K562 treated with DMSO at 1 percent for 48 hours (cell line): ENCODE measurements around the gene PIGQ. TPM values are rescaled to one million over a fixed set of nuclear protein-coding genes. Genes with fewer than 3 reads are reported as not detected.

ENCODE experiments used
- total RNA-seq: library from RNA; unstranded; fragments of 300-600 nt; gene quantifications from 2 replicates; pipeline ENCODE4 v1.2.3, GENCODE V29; 2022; ENCODE audit warnings: low replicate concordance; ENCODE audit errors: extremely low read depth

PIGQ gene
- total RNA-seq, result 359 TPM in 1 of 2 replicates, not detected in the other

GRCh38 chr16:569445-570254 lies at the start of gene PIGQ:
Gene PIGQ, plus strand, starts transcription at chr16:569968. Its CDS starts 4,107 bp downstream, at chr16:574075.

GRCh38 chr16:527015-527903 lies 42.5 kb upstream of the PIGQ start, which contains the start of gene CAPN15:
Gene CAPN15, plus strand, starts transcription at chr16:527712. Its CDS starts 19,127 bp downstream, at chr16:546839.

GRCh38 chr16:560204-560700 lies 9.5 kb upstream of the PIGQ start, which contains the start of gene PRR35:
Gene PRR35, plus strand, starts transcription at chr16:560394. Its CDS starts 2,901 bp downstream, at chr16:563295.

GRCh38 chr16:566475-567372 lies 3.0 kb upstream of the PIGQ start, which contains the start of gene NHLRC4:
Gene NHLRC4, plus strand, starts transcription at chr16:567005. Its CDS starts 1,043 bp downstream, at chr16:568048.

GRCh38 chr16:589658-590187 lies 20.0 kb downstream of the PIGQ start, which contains the start of gene RAB40C:
Gene RAB40C, plus strand, starts transcription at chr16:590066. Its CDS starts 226 bp downstream, at chr16:590292.

GRCh38 chr16:630815-631405 lies 61.1 kb downstream of the PIGQ start, which contains the start of gene WFIKKN1:
Gene WFIKKN1, plus strand, starts transcription at chr16:630985. Its CDS starts 269 bp downstream, at chr16:631254.

Other genes starting within 250 kb of the PIGQ start
- not detected in 2 replicates for gene AXIN1, start 217.2 kb upstream of the PIGQ start, total RNA-seq
- gene MRPL28, start 199.4 kb upstream of the PIGQ start, total RNA-seq, result not detected in 2 replicates
- not detected in 2 replicates for gene PGAP6, start 188.0 kb upstream of the PIGQ start, total RNA-seq
- gene NME4, start 172.8 kb upstream of the PIGQ start, total RNA-seq, result not detected in 2 replicates
- gene DECR2, start 168.1 kb upstream of the PIGQ start, total RNA-seq, result not detected in 2 replicates
- not detected in 2 replicates for gene RAB11FIP3, start 144.3 kb upstream of the PIGQ start, total RNA-seq
- not detected in 2 replicates for gene CAPN15, start 42.3 kb upstream of the PIGQ start, total RNA-seq
- not detected in 2 replicates for gene PRR35, start 9.6 kb upstream of the PIGQ start, total RNA-seq
- gene NHLRC4, start 3.0 kb upstream of the PIGQ start, total RNA-seq, result not detected in 2 replicates
- gene RAB40C, start 20.1 kb downstream of the PIGQ start, total RNA-seq, result not detected in 2 replicates
- not detected in 2 replicates for gene WFIKKN1, start 61.0 kb downstream of the PIGQ start, total RNA-seq
- gene METTL26, start 66.3 kb downstream of the PIGQ start, total RNA-seq, result not detected in 2 replicates
- not detected in 2 replicates for gene MCRIP2, start 71.9 kb downstream of the PIGQ start, total RNA-seq
- gene WDR90, start 79.4 kb downstream of the PIGQ start, total RNA-seq, result not detected in 2 replicates
- gene RHOT2, start 98.2 kb downstream of the PIGQ start, total RNA-seq, result not detected in 2 replicates
- gene RHBDL1, start 105.7 kb downstream of the PIGQ start, total RNA-seq, result not detected in 2 replicates
- not detected in 2 replicates for gene STUB1, start 110.4 kb downstream of the PIGQ start, total RNA-seq
- not detected in 2 replicates for gene JMJD8, start 114.4 kb downstream of the PIGQ start, total RNA-seq
- gene WDR24, start 120.4 kb downstream of the PIGQ start, total RNA-seq, result not detected in 2 replicates
- gene FBXL16, start 135.8 kb downstream of the PIGQ start, total RNA-seq, result not detected in 2 replicates
- gene METRN, start 145.2 kb downstream of the PIGQ start, total RNA-seq, result not detected in 2 replicates
- not detected in 2 replicates for gene ANTKMT, start 151.2 kb downstream of the PIGQ start, total RNA-seq
- not detected in 2 replicates for gene CCDC78, start 156.5 kb downstream of the PIGQ start, total RNA-seq
- not detected in 2 replicates for gene HAGHL, start 157.1 kb downstream of the PIGQ start, total RNA-seq
- gene CIAO3, start 171.0 kb downstream of the PIGQ start, total RNA-seq, result not detected in 2 replicates
- not detected in 2 replicates for gene MSLN, start 190.8 kb downstream of the PIGQ start, total RNA-seq
- gene RPUSD1, start 218.4 kb downstream of the PIGQ start, total RNA-seq, result not detected in 2 replicates
- not detected in 2 replicates for gene CHTF18, start 218.7 kb downstream of the PIGQ start, total RNA-seq
- gene GNG13, start 230.8 kb downstream of the PIGQ start, total RNA-seq, result not detected in 2 replicates